ENCODE results near the gene DENND5B.

DNA sequence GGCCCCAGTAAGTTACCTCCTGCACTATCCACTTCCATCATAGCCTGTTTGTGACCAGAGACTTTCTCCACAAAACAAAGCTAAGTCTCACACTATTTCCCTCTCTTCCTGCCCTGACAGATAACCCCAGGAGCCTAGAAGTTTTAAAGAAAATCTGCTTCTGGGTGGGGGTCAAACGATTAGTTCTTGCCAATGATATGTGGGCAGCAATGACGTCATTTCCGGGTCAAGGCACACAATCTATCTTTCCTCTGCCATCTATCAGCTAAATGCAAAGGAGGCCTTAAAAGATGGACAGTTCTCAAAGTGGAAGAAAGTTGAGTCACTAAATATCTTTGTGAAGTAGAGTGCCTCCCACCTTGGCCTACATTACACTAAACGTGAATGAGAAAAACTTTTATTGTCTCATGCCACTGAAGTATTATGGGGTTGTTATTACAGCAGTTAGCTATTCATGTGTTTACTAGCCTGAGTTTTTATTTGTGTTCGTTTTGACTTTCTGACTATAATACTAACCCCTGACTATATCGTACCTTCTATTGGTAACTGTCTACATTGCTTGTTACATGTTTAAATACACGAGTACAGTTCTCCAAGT, 86.2 kb downstream of the DENND5B start:
- TF ChIP-seq, protein P1, sequence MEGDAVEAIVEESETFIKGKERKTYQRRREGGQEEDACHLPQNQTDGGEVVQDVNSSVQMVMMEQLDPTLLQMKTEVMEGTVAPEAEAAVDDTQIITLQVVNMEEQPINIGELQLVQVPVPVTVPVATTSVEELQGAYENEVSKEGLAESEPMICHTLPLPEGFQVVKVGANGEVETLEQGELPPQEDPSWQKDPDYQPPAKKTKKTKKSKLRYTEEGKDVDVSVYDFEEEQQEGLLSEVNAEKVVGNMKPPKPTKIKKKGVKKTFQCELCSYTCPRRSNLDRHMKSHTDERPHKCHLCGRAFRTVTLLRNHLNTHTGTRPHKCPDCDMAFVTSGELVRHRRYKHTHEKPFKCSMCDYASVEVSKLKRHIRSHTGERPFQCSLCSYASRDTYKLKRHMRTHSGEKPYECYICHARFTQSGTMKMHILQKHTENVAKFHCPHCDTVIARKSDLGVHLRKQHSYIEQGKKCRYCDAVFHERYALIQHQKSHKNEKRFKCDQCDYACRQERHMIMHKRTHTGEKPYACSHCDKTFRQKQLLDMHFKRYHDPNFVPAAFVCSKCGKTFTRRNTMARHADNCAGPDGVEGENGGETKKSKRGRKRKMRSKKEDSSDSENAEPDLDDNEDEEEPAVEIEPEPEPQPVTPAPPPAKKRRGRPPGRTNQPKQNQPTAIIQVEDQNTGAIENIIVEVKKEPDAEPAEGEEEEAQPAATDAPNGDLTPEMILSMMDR (IDR thresholded peaks at IDR 0.05) = no peak
- TF ChIP-seq POLR2A (IDR thresholded peaks at IDR 0.05) = no peak

All from right lobe of liver (tissue), 4 donors.